Activated CD4-positive, CD25-positive, alpha-beta regulatory T cell treated with anti-CD3 and anti-CD28 coated beads, Interleukin-2, amount 50 U/mL, for 16 hours (primary cell): ENCODE measurements around the gene LRRC32.
"Not testable (repeated sequence)": the region's sequence is repeated elsewhere in the genome, so short reads cannot be mapped to it uniquely, and the experiment has no call there.

ENCODE experiments used
- DNase-seq: peaks from one replicate; pipeline ENCODE4 v3.0.0-alpha.2; 2020; ENCODE audit warnings: low read depth, low spot score

The LRRC32 gene

DNA sequence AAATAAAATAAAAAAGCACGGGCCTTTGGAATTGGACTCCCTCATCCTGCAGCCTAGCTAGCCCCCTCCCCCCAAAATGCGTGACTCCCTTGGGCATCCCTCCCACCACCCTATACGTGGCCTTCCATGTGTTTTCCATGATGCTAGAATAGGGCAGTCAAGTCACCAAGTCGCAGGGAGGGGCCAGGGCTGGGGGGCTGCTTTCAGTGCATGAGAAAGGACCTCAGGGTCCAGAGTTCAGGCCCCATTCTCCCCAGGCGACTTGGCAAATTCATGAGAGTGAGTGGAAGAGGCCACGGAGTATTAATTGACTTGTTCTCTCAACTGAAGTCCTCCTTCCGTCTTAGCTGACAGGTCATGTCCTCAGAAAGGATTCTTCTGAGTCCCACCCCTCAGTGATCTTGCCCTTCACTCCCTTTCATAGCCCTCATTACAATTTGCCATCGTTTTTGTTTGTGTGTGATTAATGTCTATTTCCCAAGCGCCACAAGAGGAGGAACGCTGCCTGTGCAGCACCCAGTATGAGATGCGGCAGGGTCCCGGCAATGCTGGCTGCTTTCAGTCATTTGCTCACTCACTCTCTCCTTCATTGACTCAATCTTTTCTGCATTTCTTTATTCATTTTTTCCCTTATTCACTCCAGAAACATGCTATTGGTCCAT, 17.4 kb downstream of the LRRC32 start:
- no peak for DNase-seq

DNA sequence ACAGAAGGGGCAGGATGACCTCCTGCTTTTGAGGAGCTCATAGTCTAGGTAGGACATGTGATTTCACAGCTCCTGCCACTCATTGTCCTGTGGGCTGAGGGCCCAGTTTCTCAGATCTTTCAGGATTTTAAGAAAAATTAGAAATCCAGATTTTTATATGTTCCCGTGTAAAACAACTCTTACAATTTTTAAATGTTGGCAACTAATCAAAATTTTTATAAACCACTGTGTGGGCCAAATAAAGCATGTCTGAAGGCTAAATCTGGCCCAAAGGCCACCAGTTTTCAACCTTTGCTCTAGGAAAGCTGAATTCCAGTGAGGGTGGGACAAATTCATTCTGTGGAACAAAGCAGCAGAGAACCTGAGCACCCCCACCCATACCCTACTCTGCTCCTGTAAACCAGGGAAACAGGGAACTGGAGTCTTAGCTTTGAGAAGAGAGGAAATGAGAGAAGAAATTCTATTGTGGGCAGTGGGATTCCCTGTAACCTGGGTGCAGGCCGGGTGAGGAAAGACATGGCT, 20.6 kb downstream of the LRRC32 start:
- DNase-seq = no peak

DNA sequence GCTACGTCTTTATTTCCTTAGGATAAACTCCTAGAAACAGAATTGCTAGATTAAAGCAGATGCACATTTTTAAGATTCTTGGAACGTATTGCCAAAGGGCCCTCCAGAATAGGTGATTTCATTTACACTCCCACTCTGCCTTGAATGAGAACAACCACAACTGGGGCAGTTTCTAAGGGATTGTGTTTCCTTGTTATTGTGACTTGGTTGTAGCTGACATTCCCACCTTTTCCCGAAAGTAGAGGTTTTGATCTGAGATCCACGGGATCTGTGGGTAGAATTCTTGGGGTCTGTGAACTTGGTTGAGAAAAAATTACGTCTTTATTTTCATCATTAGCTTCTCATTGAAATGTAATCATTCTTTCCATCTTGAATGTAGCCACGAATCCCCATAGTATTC, 21.5 kb downstream of the LRRC32 start:
- no peak for DNase-seq

DNA sequence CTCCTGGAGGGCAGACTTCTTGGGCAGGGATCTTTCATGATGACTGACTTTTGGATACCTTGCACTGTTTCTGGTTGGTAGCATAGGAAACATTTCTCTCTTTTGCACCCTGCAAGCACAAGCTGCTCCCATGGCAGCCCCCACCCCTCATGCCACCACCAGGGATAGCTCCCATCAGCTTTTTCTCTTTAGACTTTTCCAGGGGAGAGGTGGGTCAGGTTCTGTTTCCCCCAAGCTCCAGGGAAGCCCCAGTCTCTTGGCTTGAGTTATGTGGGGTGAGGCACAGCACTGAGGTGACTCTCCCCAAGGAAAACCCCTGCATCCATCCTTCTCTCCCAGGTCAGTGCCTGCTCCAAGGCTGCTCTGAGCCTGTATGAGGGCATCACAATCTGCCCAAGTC, 22.5 kb downstream of the LRRC32 start:
- DNase-seq = no peak

DNA sequence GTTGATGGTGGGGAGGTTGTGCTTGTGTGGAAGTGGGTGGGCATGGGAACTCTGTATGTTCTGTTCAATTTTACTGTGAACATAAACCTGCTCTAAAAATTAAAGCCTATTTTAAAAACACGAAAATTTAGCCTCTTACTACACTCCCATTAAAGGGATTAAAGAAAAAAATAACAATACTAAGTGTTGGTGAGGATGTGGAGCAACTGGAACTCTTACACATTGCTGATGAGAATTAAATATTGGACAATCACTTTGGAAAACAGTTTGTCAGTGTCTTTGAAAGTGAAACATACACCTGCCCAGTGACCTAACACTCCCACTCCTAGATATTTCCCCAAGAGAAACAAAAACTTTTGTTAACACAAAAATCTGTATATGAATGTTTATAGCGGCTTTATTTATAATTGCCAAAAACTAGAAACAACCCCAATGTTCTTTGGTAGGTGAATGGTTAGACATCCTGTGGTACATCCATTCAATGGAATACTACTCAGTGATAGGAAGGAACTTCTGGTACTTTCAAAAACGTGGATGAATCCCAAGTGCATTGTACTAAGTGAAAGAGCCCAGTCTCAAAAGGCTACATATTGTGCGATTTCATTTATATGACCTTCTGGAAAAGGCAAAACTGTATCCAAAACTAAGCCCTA, 23.5 kb downstream of the LRRC32 start:
- DNase-seq = no peak

DNA sequence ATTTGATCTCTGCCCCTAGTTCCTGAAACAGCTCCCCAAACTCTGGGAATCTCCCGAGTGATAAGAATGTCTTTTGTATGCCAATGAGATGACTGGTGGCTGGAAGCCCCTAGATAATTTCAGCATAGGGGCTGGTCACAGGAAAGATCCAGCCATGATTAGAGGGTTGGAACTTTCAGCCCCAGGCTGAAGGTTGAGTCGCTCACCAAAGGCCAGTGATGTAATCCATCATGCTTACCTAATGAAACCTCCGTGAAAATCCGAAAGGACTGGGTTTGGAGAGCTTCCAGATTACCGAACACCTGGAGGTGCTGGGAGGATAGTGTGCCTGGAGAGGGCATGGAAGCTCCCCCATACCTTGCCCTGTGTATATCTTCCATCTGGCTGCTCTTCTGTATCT, 26.0 kb downstream of the LRRC32 start:
- DNase-seq = no peak

DNA sequence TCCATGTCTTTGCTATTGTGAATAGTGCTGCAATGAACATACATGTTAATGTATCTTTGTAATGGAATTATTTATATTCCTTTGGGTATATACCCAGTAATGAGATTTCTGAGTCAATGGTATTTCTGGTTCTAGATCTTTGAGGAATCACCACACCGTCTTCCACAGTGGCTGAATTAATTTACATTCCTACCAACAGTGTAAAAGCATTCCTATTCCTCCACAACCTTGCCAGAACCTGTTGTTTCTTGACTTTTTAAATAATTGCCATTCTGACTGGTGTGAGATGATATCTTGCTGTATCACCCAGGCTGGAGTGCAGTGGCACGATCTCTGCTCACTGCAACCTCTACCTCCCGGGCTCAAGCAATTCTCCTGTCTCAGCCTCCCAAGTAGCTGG, 26.8 kb downstream of the LRRC32 start:
- DNase-seq = not testable (repeated sequence)

DNA sequence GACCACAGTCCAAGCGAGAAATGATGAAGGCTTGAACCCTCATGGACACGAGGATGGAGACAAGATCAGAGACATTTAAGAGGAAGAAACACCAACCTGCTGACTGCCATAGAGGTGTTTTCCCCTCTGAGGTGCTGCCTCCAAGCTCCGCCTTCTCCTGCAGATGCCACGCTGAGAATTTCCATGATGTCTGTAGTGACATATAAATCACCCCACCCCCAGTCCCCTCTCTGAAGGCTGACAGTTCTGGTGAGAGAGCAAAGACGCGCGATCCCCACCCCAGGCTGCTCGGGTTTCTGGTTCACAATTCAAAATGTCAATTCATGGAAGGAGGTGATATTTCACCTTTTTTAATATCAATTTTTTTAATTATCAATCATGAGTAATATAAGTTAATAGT, 28.2 kb downstream of the LRRC32 start:
- DNase-seq = no peak

DNA sequence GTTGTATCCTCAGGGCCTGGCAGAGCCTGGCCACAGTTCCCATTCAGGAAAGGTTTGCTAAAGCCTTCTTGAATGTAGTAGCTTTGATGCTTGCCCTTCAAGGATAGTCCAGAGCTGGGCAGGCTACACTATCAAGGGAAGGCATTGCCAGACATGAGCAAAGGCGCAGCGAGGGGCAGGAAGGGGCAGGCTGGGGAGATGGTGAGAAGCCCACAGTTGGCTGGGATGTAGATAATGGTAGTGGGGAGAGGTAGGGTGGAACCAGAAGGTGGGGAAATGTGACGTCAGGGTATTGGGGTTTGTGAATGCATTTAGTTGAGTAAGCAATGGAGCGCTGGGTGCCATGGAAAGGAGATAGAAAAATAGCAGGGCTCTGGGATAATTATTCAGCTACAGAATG, 28.6 kb downstream of the LRRC32 start:
- no peak for DNase-seq

DNA sequence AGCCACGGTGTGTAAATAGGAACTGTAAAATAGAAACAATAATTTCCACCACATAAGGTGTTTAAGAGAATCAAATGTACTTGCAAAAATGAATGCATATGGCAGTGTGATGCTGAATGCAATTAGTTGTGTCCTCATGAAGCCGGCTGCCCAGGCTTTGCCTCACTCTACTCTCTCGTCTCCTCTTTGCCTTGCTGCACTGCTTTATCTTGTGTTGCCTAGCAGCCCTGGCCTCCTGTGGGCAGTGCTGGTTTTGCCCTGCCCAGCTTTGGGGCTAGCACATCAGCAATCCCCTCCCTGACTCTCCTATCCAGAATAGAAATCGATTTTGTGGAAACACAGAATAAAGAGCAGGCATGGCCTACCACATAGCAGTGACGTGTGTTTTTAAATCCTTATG, 30.0 kb downstream of the LRRC32 start:
- DNase-seq = no peak

DNA sequence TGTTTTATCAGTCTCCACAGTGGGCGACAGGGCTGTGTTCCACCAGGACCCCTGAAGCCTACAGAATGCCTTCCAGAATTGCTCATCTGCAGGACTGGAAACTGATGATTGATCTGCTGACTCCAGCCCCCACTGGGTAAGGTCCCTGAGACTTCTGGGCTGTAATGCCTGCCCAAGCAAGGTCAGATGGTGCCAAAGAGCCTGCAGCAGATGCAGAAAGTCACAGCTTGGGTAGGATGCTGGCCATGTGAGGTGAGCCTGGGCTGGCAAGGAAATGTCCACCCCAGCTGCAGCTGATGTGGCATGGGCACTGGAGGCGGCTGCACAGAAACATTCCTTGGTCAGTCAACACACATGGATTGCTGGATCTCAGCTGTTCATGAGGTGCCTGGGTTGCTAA, 30.9 kb downstream of the LRRC32 start:
- no peak for DNase-seq

DNA sequence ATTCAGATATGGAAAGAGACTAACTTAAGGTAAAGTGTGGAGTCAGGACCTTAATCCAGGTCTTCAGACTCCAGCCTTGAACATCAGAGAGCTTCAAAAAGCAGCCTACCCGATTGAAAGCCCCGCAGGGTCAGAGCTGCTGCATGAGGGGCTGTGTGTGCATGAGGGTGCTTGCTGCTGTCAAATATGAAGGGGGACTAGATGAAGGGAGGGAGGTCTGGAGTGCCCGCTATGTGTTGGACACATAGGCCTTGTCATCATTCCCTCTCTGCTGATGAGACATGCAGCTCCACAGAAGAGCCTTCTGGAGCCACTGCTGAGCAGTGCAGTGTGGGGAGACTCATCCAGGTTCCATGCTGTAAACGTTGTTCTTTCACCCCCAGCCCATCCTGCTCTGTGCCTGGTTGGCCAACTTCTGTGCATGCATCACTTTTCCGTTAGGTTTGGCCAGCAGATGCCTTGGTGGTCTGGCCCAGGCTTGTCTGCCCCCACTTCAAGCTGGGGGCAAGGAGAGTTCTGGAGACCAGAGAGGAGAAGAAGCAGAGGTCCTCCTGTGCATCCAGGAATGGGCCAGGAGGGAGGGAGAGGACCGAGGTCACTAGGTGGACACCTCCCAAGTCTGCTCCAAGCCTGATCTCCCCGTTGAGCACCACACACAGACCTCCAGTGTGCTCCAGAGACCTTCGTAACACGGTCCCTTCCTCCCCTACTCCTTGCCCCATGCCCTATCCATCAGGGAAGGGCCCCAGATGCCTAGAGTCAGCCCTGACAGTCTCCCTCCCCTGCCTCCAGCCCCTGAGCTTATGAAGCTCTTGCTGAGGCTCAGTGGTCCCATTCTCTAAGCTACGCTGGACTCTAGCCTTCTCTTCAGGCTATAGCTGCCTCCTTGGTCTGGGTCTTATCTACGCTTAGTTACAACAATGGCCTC, 32.0 kb downstream of the LRRC32 start:
- DNase-seq = no peak

DNA sequence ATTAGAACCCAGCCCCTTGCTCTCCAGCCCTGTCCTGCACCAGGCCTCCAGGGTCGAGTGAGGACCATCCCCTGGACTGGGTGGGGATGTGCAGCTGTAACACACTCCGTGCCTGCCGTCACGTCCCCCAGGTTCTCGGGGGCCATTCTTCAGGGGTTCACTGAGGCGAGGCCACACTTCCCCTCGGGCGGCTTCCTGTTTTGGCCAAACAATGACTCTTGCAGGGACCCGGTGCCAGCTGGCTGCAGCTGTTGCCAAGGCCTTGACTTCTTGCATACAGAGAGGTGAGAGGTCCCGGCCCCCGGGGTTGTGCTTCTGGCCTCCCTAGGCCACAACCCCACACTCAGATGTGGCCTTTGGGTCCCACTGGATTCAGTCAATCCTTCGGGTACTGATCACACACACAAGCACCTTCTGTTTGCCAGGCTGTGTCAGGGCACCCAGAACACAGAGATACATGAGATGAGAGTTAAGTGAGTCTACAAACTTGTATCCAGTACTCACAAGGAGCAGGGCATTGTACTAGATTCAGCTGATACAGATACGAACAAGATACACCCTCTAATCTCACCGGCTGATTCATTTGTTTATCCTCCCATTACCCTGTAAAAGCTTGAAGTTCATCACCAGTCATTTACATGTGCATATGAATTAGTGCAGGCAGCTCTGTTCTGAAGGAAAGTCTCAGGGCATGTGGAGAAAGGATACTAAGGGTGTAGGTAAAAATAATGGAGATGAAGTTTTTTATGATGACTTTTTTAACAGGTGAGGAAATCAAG, 32.9 kb downstream of the LRRC32 start:
- no peak for DNase-seq

DNA sequence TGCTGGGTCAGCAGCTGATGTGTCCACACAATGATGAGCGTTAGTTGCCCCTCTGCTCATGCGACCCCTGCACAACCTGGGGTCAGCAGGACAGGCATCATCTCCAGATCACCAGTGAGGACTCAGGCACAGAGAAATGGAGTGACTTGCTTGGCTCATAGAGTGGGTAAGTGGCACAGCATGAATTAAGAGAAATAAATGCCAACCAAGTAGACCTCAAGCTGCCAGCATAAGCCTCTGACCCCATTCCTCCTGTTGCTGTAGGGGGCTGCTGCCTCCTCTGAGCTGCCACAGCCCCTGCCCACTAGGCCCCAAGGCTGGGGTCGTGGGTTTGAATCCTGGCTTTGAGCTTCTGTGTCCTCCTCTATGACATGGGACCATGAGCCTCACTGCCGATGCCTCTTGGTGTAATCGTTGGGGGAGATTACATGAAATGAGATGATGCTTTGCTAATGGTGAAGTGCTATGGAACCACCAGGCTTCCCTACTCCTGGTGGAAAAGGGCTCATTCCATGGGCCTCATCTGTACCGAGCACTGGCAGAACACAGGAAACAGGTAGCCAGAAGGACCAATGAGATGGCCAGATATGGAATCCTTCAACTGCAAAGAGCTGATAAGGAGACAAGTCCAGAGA, 33.6 kb downstream of the LRRC32 start:
- DNase-seq = no peak

DNA sequence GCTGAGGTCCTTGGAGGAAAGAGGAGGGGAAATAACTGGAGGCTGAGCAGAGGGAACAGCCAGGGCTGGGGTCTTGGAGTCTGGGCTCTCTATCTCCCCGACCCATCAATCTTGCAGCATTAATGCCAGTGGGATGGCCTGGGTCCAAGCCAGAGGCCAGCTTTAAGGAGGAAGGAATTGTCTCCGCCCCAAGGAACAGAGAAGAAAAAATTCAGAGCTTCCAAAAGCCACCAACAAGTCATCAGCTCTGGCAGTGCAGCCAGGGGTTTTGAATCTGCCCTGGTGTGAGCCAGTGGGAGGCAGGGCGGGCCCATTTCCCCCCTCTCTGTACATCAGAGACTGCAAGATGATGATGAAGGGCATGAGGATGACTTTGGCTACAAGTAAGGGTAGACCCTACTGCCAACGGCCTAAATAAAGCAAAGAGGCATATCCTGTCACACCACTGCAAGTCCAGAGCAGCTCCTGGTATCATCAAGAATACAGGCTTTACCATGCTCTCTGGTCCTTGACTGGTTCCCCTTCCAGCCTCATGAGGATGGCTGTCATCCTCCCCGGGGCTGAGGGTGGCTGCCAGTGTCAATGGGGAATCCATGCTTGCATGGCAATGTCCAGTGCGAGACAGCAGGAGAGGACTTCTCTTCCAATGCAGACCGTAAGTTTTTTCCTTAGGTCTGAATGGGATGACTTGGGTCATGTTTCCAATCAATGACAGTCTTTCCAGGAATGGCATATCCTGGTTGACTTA, 34.4 kb downstream of the LRRC32 start:
- DNase-seq = no peak

DNA sequence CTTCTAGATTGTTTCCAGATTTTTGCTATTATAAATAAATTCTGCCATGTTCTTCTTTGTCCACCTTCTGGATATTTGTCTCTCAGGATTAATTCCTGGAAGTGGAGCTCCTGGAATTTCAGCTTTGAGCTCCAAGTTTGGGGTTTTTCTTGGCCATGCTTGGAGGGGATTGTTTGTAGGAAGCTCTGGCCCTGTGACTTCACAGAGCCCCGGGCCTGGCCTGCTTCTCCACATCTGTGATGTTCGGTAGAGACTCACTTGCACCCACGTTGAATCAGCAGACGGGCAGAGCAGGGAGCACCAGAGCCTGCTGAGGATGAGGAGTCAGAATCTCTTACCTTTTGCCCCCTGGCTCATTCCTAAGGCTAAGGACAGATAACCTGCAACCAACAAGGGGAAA, 35.7 kb downstream of the LRRC32 start:
- no peak for DNase-seq

DNA sequence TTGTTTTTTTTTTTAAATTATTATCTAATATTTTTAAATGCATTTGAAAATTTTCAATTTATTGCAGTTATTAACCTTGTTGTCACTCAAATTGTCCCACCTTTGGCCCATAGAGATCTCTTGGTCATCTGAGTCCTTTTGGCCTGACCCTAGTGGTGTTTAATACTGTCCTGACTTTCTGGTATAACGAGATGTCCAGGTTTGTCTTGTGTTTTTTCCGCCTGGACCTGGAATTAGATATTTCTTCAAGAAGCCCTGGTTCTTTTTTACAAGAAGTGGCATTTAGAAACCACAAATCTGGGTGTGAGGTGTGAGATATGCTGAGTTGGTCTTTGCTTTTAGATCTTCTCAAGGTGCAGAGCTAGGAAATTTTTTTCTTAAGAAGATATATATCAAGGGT, 38.1 kb downstream of the LRRC32 start:
- no peak for DNase-seq

DNA sequence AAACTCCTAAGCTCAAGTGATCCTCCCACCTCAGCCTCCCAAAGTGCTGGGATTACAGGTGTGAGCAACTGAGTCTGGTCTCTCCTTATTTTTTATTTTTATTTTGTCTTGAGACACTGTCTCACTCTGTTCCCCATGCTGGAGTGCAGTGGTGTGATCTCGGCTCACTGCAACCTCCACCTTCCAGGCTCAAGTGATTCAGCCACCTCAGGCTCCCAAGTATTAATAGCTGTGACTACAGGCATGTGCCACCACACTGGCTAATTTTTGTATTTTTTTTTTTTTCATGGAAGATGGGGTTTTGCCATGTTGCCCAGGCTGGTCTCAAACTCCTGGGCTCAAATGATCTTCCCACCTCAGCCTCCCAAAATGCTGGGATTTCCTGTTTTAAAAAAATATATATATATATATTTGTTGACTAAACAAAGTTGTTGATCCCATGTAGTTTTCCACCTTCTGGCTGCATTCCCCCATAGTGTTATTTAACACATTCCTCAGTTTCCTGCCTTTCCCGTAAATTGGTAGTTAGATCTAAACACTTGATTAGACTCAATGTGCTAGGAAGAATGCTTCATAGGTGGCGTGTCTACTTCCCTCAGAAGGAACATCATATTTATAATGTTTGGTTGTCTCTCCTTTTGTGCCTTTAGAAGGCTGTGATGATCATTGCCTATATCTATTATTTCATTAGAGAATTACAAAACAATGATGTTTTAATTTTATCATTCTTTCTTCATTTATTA, 38.8 kb downstream of the LRRC32 start:
- DNase-seq = no peak

DNA sequence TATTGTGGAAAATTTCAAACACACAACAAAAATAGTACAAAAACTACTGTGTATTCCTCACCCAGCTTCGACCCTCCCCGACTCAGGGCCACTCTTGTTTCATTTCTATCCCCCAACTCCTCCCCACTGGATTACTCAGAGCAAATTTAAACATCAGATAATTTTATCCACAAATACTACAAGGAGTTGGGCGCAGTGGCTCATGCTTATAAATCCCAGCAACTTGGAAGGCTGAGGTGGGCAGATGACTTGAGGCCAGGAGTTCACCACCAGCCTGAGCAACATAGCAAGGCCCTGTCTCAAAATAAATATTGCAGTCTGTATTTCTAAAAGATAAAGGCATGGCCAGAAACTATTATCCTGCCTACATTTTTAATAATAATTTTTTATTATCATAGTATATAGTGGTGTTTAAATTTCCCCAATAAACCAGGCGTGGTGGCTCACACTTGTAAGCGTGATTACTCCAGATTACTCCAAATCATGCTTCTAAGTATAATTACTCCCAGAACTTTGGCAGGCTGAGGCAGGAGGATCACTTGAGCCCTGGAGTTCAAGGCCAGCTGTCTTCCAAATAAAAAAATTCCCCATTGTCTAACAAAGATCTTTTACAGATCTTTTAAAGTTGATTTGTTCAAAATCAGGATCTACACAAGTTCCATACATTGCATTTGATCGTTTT, 39.8 kb downstream of the LRRC32 start:
- no peak for DNase-seq
